Panc1 (cell line): ENCODE measurements around the gene PDCD10. TPM values are rescaled to one million over a fixed set of nuclear protein-coding genes. Genes with fewer than 3 reads are reported as not detected.

ENCODE experiments used
- ATAC-seq: fragments of 200-7000 bp; cut with Tn5 transposase; 2 replicates; pipeline ENCODE4 v1.9.1; 2020; ENCODE audit warnings: mild to moderate bottlenecking, moderate library complexity
- BruUV-seq: library from RNA; stranded (reverse); fragments of 400-500 nt; replicated peaks from 2 replicates; lab custom pipeline; 2021; lab: Mats Ljungman, UMichigan
- CTCF ChIA-PET: fragments of 300-600 bp; sonication (Branson Sonifier 250); formaldehyde crosslinking; loops from one replicate; lab custom pipeline; 2022; ENCODE audit warnings: antibody characterized with exemption; lab: Charles Lee
- POLR2A ChIA-PET: fragments of 300-600 bp; sonication (Branson Sonifier 250); formaldehyde crosslinking; loops from one replicate; lab custom pipeline; 2022; ENCODE audit warnings: antibody characterized with exemption; lab: Charles Lee
- DNase-seq: peaks from one replicate; pipeline ENCODE4 v3.0.0-alpha.2; 2010; ENCODE audit warnings: low read depth, low spot score
- H3K27ac ChIP-seq: 2 replicates; pipeline ENCODE4 v1.5.1; 2011; ENCODE audit warnings: mild to moderate bottlenecking, low read length, inconsistent platforms
- H3K27me3 ChIP-seq: fragments of 200-500 bp; sonication (Bioruptor generic); 2 replicates; pipeline ENCODE4 v1.6.0; 2014; ENCODE audit warnings: low read length, inconsistent platforms; ENCODE audit not compliant: control insufficient read depth, insufficient read depth
- H3K36me3 ChIP-seq: fragments of 200-500 bp; sonication (Bioruptor generic); 2 replicates; pipeline ENCODE4 v1.5.1; 2014; ENCODE audit warnings: inconsistent platforms, mild to moderate bottlenecking, low read length, moderate library complexity; ENCODE audit not compliant: control insufficient read depth, insufficient read depth
- H3K4me1 ChIP-seq: 2 replicates; pipeline ENCODE4 v1.5.1; 2011; ENCODE audit warnings: inconsistent platforms, mild to moderate bottlenecking, low read length, moderate library complexity; ENCODE audit not compliant: control insufficient read depth, insufficient read depth
- H3K4me3 ChIP-seq, 2 experiments: 2 replicates each; pipeline ENCODE4 v1.5.1; 2011 to 2012; ENCODE audit warnings: low read depth in 2 of 2, low read length in 2 of 2, mild to moderate bottlenecking in 2 of 2, inconsistent platforms in 1 of 2, moderate library complexity in 1 of 2
- H3K9me3 ChIP-seq: fragments of 200-500 bp; sonication (Bioruptor generic); 2 replicates; pipeline ENCODE4 v1.5.1; 2014; ENCODE audit warnings: low read depth, mild to moderate bottlenecking, inconsistent platforms, low read length, moderate library complexity; ENCODE audit not compliant: control insufficient read depth, insufficient read depth
- CTCF ChIP-seq: fragments of 450-650 bp; IDR thresholded peaks from 2 replicates; pipeline ENCODE4 v1.5.1; 2017; ENCODE audit warnings: mild to moderate bottlenecking
- POLR2AphosphoS5 ChIP-seq: IDR thresholded peaks from 2 replicates; pipeline ENCODE4 v1.6.1; 2012; ENCODE audit warnings: mild to moderate bottlenecking, low read depth, low read length, moderate library complexity
- REST ChIP-seq, 2 experiments: IDR thresholded peaks; 2 replicates each; pipeline ENCODE4 v1.6.1; 2011 to 2012; ENCODE audit warnings: low read depth in 2 of 2, control low read depth in 1 of 2, low read length in 1 of 2, mild to moderate bottlenecking in 1 of 2, moderate library complexity in 1 of 2; ENCODE audit not compliant: insufficient read depth in 1 of 2
- SIN3A ChIP-seq: IDR thresholded peaks from 2 replicates; pipeline ENCODE4 v1.6.1; 2012; ENCODE audit warnings: low read depth, mild to moderate bottlenecking, low read length, moderate library complexity, borderline replicate concordance; ENCODE audit not compliant: insufficient read depth
- TCF7L2 ChIP-seq: IDR thresholded peaks from 2 replicates; pipeline ENCODE4 v1.6.1; 2011; ENCODE audit warnings: mild to moderate bottlenecking, low read depth, low read length, inconsistent platforms
- in situ Hi-C: cut with HindIII; loops from 2 replicates; pipeline ENCODE4 v1.10.0; 2016; ENCODE audit warnings: low sequenced_read_pairs, low pct_unique_long_range_greater_than_20kb
- intact Hi-C: fragments of 100-400 bp; cut with micrococcal nuclease; formaldehyde crosslinking; loops from one replicate; pipeline ENCODE4 v1.10.0; 2022; ENCODE audit not compliant: unreplicated experiment
- total RNA-seq: library from RNA; stranded (reverse); gene quantifications from one replicate; pipeline ENCODE4 v1.2.1, GENCODE V29; 2021; ENCODE audit not compliant: unreplicated experiment

The PDCD10 gene
- total RNA-seq, 1 experiment from 2014 or later = 83.5 TPM

GRCh38 chr3:167700046-167700445 lies 34.6 kb downstream of the PDCD10 start:
- Histone ChIP-seq H3K9me3 (no peaks in the 10 kb centered on the region), H3K27ac (no peak overlapping the region), H3K4me1 (no peaks in the 10 kb centered on the region), H3K27me3 (no peaks in the 10 kb centered on the region), H3K36me3 (peaks cover 30% of the 10 kb centered on the region), H3K4me3 (no peak overlapping the region)
- ChIA-PET CTCF (no interaction called here), POLR2A (no interaction called here)
- BruUV-seq = no TSS peak
- TF ChIP-seq TCF7L2 = no peak
- TF ChIP-seq SIN3A = no peak
- no peak for TF ChIP-seq REST (IDR thresholded peaks at IDR 0.05; ENCODE audit: insufficient read depth in 1 of 2, low read depth in 2 of 2, low read length in 1 of 2)
- no peak for TF ChIP-seq POLR2AphosphoS5
- no peak for TF ChIP-seq CTCF
- DNase-seq = no peak
- intact Hi-C loops (no loop called here), in situ Hi-C loops (no loop called here)
- ATAC-seq = no peak

GRCh38 chr3:167694121-167694520 lies 40.6 kb downstream of the PDCD10 start:
- CTCF ChIA-PET = no interaction called here
- Histone ChIP-seq H3K27ac (no peak overlapping the region), H3K4me1 (no peaks in the 10 kb centered on the region), H3K27me3 (no peaks in the 10 kb centered on the region), H3K9me3 (no peaks in the 10 kb centered on the region), H3K36me3 (peaks cover 27% of the 10 kb centered on the region), H3K4me3 (no peak overlapping the region)
- ATAC-seq (no peak), DNase-seq (no peak)
- in situ Hi-C loops = no loop called here
- no TSS peak for BruUV-seq
- TF ChIP-seq REST (IDR thresholded peaks at IDR 0.05; ENCODE audit: insufficient read depth in 1 of 2, low read depth in 2 of 2, low read length in 1 of 2) = no peak
- TF ChIP-seq CTCF = no peak
- TF ChIP-seq SIN3A = no peak
- TF ChIP-seq TCF7L2 = no peak
- TF ChIP-seq POLR2AphosphoS5 = no peak
- POLR2A ChIA-PET = no interaction called here
- intact Hi-C loops = no loop called here
